ENCODE data around the gene TRAPPC10.

TRAPPC10 gene

DNA sequence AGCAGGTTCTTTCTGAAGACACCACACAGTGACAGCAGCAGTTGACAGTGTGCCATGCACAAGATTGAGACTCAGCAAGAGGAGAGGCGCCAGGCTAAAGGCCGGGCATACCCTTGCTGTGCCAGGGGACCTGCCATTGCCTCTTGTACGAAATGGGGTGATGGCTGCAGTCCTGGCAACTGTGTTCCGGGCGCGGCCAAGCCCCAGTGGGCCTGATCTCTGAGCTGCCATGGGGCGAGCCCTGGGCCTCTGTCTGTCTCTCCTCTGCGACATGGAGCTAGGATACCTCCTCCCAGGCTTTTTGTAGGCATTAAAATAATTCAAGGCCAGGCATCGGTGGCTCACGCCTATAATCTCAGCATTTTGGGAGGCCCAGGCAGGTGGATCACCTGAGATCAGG, 9.6 kb upstream of the TRAPPC10 start:
- TF ChIP-seq TAF1 (IDR thresholded peaks at IDR 0.05; ENCODE audit: low read depth) (no peak), NFIC (IDR thresholded peaks at IDR 0.05) (no peak), RAD21 (IDR thresholded peaks at IDR 0.05; ENCODE audit: low read depth) (no peak), TEAD4 (IDR thresholded peaks at IDR 0.05) (no peak), MAX (IDR thresholded peaks at IDR 0.05) (no peak)

DNA sequence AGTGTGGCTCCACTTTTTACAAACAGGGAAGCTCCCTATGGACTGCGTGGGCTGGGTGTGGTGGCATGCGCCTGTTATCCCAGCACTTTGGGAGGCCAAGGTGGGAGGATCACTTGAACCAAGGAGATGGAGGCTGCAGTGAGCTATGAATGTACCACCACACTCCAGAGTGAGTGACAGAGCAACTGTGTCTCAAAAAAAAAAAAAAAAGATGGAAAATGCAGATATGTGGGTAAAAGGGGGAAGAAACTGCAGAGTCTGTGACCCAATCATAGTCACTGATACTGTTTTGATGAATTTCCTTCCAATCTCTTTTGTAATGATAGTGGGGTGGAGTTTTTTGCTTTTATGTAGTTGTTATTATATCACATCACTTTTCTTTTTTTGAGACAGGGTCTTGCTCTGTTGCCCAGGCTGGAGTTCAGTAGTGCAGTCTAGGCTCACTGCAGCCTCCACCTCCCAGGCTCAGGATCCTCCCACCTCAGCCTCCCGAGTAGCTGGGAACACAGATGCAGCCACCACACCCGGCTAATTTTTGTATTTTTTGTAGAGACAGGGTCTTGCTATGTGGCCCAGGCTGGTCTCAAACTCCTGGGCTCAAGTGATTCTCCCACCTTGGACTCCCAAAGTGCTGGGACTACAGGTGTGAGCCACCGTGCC, 8.7 kb upstream of the TRAPPC10 start:
- TF ChIP-seq EGR1 (IDR thresholded peaks at IDR 0.05) (no peak), TEAD4 (IDR thresholded peaks at IDR 0.05) (no peak), USF1 (IDR thresholded peaks at IDR 0.05) (no peak), TAF1 (IDR thresholded peaks at IDR 0.05; ENCODE audit: low read depth) (no peak), CEBPB (IDR thresholded peaks at IDR 0.05) (no peak), ZBTB7A (IDR thresholded peaks at IDR 0.05; ENCODE audit: low read depth) (no peak)

GRCh38 chr21:44005071-44005470, 7.0 kb upstream of the TRAPPC10 start:
- TF ChIP-seq ZBTB7A (IDR thresholded peaks at IDR 0.05; ENCODE audit: low read depth) (no peak), CREB1 (IDR thresholded peaks at IDR 0.05; ENCODE audit: low read depth) (no peak), TAF1 (IDR thresholded peaks at IDR 0.05; ENCODE audit: low read depth) (no peak), YY1 (IDR thresholded peaks at IDR 0.05; ENCODE audit: low read depth) (no peak), TEAD4 (IDR thresholded peaks at IDR 0.05) (no peak), NFIC (IDR thresholded peaks at IDR 0.05) (no peak), MAX (IDR thresholded peaks at IDR 0.05) (no peak)
- TF ChIP-seq, protein P1, sequence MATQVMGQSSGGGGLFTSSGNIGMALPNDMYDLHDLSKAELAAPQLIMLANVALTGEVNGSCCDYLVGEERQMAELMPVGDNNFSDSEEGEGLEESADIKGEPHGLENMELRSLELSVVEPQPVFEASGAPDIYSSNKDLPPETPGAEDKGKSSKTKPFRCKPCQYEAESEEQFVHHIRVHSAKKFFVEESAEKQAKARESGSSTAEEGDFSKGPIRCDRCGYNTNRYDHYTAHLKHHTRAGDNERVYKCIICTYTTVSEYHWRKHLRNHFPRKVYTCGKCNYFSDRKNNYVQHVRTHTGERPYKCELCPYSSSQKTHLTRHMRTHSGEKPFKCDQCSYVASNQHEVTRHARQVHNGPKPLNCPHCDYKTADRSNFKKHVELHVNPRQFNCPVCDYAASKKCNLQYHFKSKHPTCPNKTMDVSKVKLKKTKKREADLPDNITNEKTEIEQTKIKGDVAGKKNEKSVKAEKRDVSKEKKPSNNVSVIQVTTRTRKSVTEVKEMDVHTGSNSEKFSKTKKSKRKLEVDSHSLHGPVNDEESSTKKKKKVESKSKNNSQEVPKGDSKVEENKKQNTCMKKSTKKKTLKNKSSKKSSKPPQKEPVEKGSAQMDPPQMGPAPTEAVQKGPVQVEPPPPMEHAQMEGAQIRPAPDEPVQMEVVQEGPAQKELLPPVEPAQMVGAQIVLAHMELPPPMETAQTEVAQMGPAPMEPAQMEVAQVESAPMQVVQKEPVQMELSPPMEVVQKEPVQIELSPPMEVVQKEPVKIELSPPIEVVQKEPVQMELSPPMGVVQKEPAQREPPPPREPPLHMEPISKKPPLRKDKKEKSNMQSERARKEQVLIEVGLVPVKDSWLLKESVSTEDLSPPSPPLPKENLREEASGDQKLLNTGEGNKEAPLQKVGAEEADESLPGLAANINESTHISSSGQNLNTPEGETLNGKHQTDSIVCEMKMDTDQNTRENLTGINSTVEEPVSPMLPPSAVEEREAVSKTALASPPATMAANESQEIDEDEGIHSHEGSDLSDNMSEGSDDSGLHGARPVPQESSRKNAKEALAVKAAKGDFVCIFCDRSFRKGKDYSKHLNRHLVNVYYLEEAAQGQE (IDR thresholded peaks at IDR 0.05; ENCODE audit: low read depth): no peak

DNA sequence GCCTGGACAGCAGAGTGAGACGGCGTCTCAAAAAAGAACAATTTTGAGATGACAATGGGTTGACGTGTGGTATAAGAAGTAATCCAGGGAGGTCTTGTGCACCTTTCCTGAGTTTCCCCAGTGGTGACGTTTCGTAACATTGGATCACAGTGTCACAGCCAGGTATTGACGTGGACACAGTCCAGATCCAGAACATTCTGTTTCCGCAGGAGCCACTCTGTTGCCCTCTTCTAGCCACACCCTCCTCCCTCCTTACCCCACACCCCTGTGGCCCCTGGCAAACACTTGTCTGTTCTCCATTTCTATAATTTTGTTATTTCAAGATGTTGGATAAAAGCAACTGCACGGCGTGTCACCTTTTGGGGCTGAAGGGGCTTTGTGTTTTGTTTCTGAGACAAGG, 6.5 kb upstream of the TRAPPC10 start:
- TF ChIP-seq TAF1 (IDR thresholded peaks at IDR 0.05; ENCODE audit: low read depth): no peak
- TF ChIP-seq MAX (IDR thresholded peaks at IDR 0.05): no peak

DNA sequence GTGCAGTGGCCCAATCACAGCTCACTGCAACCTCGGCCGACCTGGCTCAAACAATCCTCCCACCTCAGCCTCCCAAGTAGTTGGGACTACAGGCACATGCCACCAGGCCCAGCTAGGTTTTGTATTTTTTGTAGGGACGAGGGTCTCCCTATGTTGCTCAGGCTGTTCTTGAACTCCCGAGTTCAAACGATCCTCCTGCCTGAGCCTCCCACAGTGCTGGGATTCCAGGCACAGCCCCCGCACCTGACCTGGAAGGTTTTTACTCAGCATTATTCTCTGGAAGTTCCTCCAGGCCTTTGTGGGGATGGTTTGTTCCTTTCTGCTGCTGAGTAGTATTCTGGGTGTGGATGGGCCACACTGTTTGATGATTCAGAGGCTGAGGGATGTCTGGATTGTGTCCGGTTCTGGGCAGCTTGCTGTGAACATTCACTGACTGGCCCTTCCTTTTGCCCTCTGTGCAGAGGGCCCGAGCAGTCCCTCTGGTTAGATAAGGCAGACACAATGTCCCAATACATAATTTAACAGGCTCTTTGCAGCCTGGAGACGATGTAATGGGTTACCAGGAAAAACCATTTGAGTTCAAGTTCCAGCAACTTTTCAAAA, 6.0 kb upstream of the TRAPPC10 start:
- TF ChIP-seq MAX (IDR thresholded peaks at IDR 0.05) (no peak), USF1 (IDR thresholded peaks at IDR 0.05) (no peak), YY1 (IDR thresholded peaks at IDR 0.05; ENCODE audit: low read depth) (no peak), NFIC (IDR thresholded peaks at IDR 0.05) (no peak), TEAD4 (IDR thresholded peaks at IDR 0.05) (no peak)

GRCh38 chr21:44006656-44007055, 5.5 kb upstream of the TRAPPC10 start:
- no peak for TF ChIP-seq EGR1 (IDR thresholded peaks at IDR 0.05)
- no peak for TF ChIP-seq CEBPB (IDR thresholded peaks at IDR 0.05)
- no peak for TF ChIP-seq FOXM1 (IDR thresholded peaks at IDR 0.05; ENCODE audit: borderline replicate concordance, low read depth)
- TF ChIP-seq EP300 (IDR thresholded peaks at IDR 0.05; ENCODE audit: borderline replicate concordance): no peak
- TF ChIP-seq RAD21 (IDR thresholded peaks at IDR 0.05; ENCODE audit: low read depth): no peak
- no peak for TF ChIP-seq CREB1 (IDR thresholded peaks at IDR 0.05; ENCODE audit: low read depth)
- TF ChIP-seq TAF1 (IDR thresholded peaks at IDR 0.05; ENCODE audit: low read depth): no peak
- TF ChIP-seq TEAD4 (IDR thresholded peaks at IDR 0.05): no peak
- no peak for TF ChIP-seq ZBTB7A (IDR thresholded peaks at IDR 0.05; ENCODE audit: low read depth)
- TF ChIP-seq YY1 (IDR thresholded peaks at IDR 0.05; ENCODE audit: low read depth): no peak

GRCh38 chr21:44010429-44010828, 1.7 kb upstream of the TRAPPC10 start:
- TF ChIP-seq MAX (IDR thresholded peaks at IDR 0.05) (no peak), RAD21 (IDR thresholded peaks at IDR 0.05; ENCODE audit: low read depth) (no peak), USF1 (IDR thresholded peaks at IDR 0.05) (no peak), CREB1 (IDR thresholded peaks at IDR 0.05; ENCODE audit: low read depth) (no peak), CEBPB (IDR thresholded peaks at IDR 0.05) (no peak), EGR1 (IDR thresholded peaks at IDR 0.05) (no peak)
- TF ChIP-seq, protein P1 (IDR thresholded peaks at IDR 0.05; ENCODE audit: low read depth): no peak

Measured in Ishikawa (cell line).